ENCODE data around the gene CXorf58.
A peak's percentile ranks its signal among the peaks of the same experiment; 100 is the strongest.
"Not testable (repeated sequence)": the region's sequence is repeated elsewhere in the genome, so short reads cannot be mapped to it uniquely, and the experiment has no call there.

The CXorf58 gene

GRCh38 chrX:23907498-23908218, at the start of gene CXorf58, which contains the start of gene APOO:
CXorf58 (plus strand) TSS chrX:23908006; CDS start chrX:23910303, 2,297 bp downstream.
APOO (minus strand) TSS chrX:23907938; CDS start chrX:23907702, 236 bp downstream.
- DNase-seq (ENCODE audit: low spot score in 2 of 2) (peak; percentile 78 to 91), ATAC-seq (peak; percentile 96)
- H3K4me3 Mint-ChIP-seq: peak within 1 kb of the TSS; percentile 68
- peaks cover 6% of the 10 kb centered on the region for H3K4me1 Mint-ChIP-seq
- no peaks in the 10 kb centered on the region for H3K36me3 Mint-ChIP-seq
- peak within 1 kb of the TSS; percentile 85 for H3K27ac Mint-ChIP-seq
- H3K9me3 Mint-ChIP-seq: no peaks in the 10 kb centered on the region

GRCh38 chrX:23859238-23859637, 48.6 kb upstream of the CXorf58 start:
- not testable (repeated sequence) for H3K4me3 Mint-ChIP-seq

GRCh38 chrX:23861215-23861896, 46.5 kb upstream of the CXorf58 start:
- no peaks in the 10 kb centered on the region for H3K9me3 Mint-ChIP-seq
- no peaks in the 10 kb centered on the region for H3K4me1 Mint-ChIP-seq
- no peak for ATAC-seq
- H3K4me3 Mint-ChIP-seq: no peak overlapping the region
- H3K36me3 Mint-ChIP-seq: no peaks in the 10 kb centered on the region
- no peak for DNase-seq (ENCODE audit: low spot score in 2 of 2)
- H3K27ac Mint-ChIP-seq: no peak overlapping the region

More at GRCh38 chrX:23859238-23859637, 48.6 kb upstream of the CXorf58 start:
- not testable (repeated sequence) for H3K9me3 Mint-ChIP-seq; H3K4me1 Mint-ChIP-seq; H3K36me3 Mint-ChIP-seq; ATAC-seq; H3K27ac Mint-ChIP-seq; DNase-seq (ENCODE audit: low spot score in 2 of 2)

GRCh38 chrX:23861952-23862351, 45.9 kb upstream of the CXorf58 start:
- not testable (repeated sequence) for H3K36me3 Mint-ChIP-seq; H3K9me3 Mint-ChIP-seq; ATAC-seq; H3K27ac Mint-ChIP-seq; DNase-seq (ENCODE audit: low spot score in 2 of 2); H3K4me3 Mint-ChIP-seq; H3K4me1 Mint-ChIP-seq

GRCh38 chrX:23864742-23865326, 43.0 kb upstream of the CXorf58 start:
- DNase-seq (ENCODE audit: low spot score in 2 of 2) (no peak), ATAC-seq (no peak)
- H3K36me3 Mint-ChIP-seq: no peaks in the 10 kb centered on the region
- no peaks in the 10 kb centered on the region for H3K9me3 Mint-ChIP-seq
- no peak overlapping the region for H3K27ac Mint-ChIP-seq
- no peak overlapping the region for H3K4me3 Mint-ChIP-seq
- H3K4me1 Mint-ChIP-seq: no peaks in the 10 kb centered on the region

GRCh38 chrX:23870041-23870440, 37.8 kb upstream of the CXorf58 start:
- ATAC-seq (no peak), DNase-seq (ENCODE audit: low spot score in 2 of 2) (no peak)
- no peaks in the 10 kb centered on the region for H3K4me1 Mint-ChIP-seq
- H3K36me3 Mint-ChIP-seq: no peaks in the 10 kb centered on the region
- H3K9me3 Mint-ChIP-seq: no peaks in the 10 kb centered on the region
- no peak overlapping the region for H3K4me3 Mint-ChIP-seq
- no peak overlapping the region for H3K27ac Mint-ChIP-seq

GRCh38 chrX:23871905-23872546, 35.8 kb upstream of the CXorf58 start:
- H3K4me1 Mint-ChIP-seq: no peaks in the 10 kb centered on the region
- no peak overlapping the region for H3K4me3 Mint-ChIP-seq
- no peaks in the 10 kb centered on the region for H3K9me3 Mint-ChIP-seq
- no peaks in the 10 kb centered on the region for H3K36me3 Mint-ChIP-seq
- DNase-seq (ENCODE audit: low spot score in 2 of 2): no peak
- H3K27ac Mint-ChIP-seq: peak overlapping the region; percentile 70
- ATAC-seq: no peak

- Mint-ChIP-seq H3K36me3 (no peaks in the 10 kb centered on the region), H3K9me3 (no peaks in the 10 kb centered on the region), H3K27ac (no peak overlapping the region), H3K4me3 (no peak overlapping the region), H3K4me1 (peaks cover 14% of the 10 kb centered on the region)
- DNase-seq (ENCODE audit: low spot score in 2 of 2): no peak
- ATAC-seq: no peak
These were observed 28.3 kb upstream of the CXorf58 start for GRCh38 chrX:23879380-23880090.

GRCh38 chrX:23883737-23884354, 24.0 kb upstream of the CXorf58 start:
- DNase-seq (ENCODE audit: low spot score in 2 of 2): no peak
- ATAC-seq: peak; percentile 85
- Mint-ChIP-seq H3K9me3 (no peaks in the 10 kb centered on the region), H3K36me3 (no peaks in the 10 kb centered on the region), H3K27ac (peak overlapping the region; percentile 44), H3K4me3 (no peak overlapping the region), H3K4me1 (peaks cover 24% of the 10 kb centered on the region)

GRCh38 chrX:23884427-23885024, 23.3 kb upstream of the CXorf58 start:
- no peak for DNase-seq (ENCODE audit: low spot score in 2 of 2)
- Mint-ChIP-seq H3K4me3 (no peak overlapping the region), H3K36me3 (no peaks in the 10 kb centered on the region)

GRCh38 chrX:23885803-23886202, 22.0 kb upstream of the CXorf58 start:
- Mint-ChIP-seq H3K27ac (no peak overlapping the region), H3K4me3 (no peak overlapping the region), H3K9me3 (no peaks in the 10 kb centered on the region), H3K4me1 (peaks cover 24% of the 10 kb centered on the region), H3K36me3 (no peaks in the 10 kb centered on the region)
- no peak for ATAC-seq
- DNase-seq (ENCODE audit: low spot score in 2 of 2): no peak

More at GRCh38 chrX:23884427-23885024, 23.3 kb upstream of the CXorf58 start:
- Mint-ChIP-seq H3K9me3 (no peaks in the 10 kb centered on the region), H3K27ac (peak overlapping the region; percentile 44), H3K4me1 (peaks cover 24% of the 10 kb centered on the region)
- no peak for ATAC-seq

GRCh38 chrX:23887451-23887850, 20.4 kb upstream of the CXorf58 start:
- DNase-seq (ENCODE audit: low spot score in 2 of 2) (no peak), ATAC-seq (no peak)
- no peaks in the 10 kb centered on the region for H3K36me3 Mint-ChIP-seq
- H3K27ac Mint-ChIP-seq: no peak overlapping the region
- H3K4me3 Mint-ChIP-seq: no peak overlapping the region
- no peaks in the 10 kb centered on the region for H3K9me3 Mint-ChIP-seq
- peaks cover 24% of the 10 kb centered on the region for H3K4me1 Mint-ChIP-seq

- ATAC-seq (no peak), DNase-seq (ENCODE audit: low spot score in 2 of 2) (no peak)
- Mint-ChIP-seq H3K27ac (no peak overlapping the region), H3K9me3 (no peaks in the 10 kb centered on the region), H3K36me3 (no peaks in the 10 kb centered on the region), H3K4me1 (peaks cover 24% of the 10 kb centered on the region), H3K4me3 (no peak overlapping the region)
These were observed 19.9 kb upstream of the CXorf58 start for GRCh38 chrX:23887918-23888317.

- no peak for ATAC-seq
- Mint-ChIP-seq H3K9me3 (no peaks in the 10 kb centered on the region), H3K4me1 (peaks cover 15% of the 10 kb centered on the region), H3K27ac (no peak overlapping the region), H3K36me3 (no peaks in the 10 kb centered on the region), H3K4me3 (no peak overlapping the region)
- no peak for DNase-seq (ENCODE audit: low spot score in 2 of 2)
These were observed 18.8 kb upstream of the CXorf58 start for GRCh38 chrX:23888887-23889501.
